Breast epithelium (tissue), 4 donors: ENCODE data around the gene BCORL1. TPM values are rescaled to one million over a fixed set of nuclear protein-coding genes. Genes with fewer than 3 reads are reported as not detected.

Experiments
- DNase-seq, 2 donors: peaks; one replicate each; pipeline ENCODE4 v3.0.0-alpha.2; 2019; ENCODE audit warnings: low spot score in 2 of 2
- H3K27ac ChIP-seq, 2 donors: fragments of 200-600 bp; sonication (generic) in 1 of 2; one replicate each; pipeline ENCODE4 v1.5.1; 2016 to 2019; ENCODE audit warnings: mild to moderate bottlenecking in 1 of 2
- H3K27me3 ChIP-seq, 2 donors: fragments of 200-600 bp; sonication (generic) in 1 of 2; one replicate each; pipeline versions ENCODE4 v1.5.1 to v1.6.0; 2017 to 2019; ENCODE audit warnings: control low read depth in 1 of 2, mild to moderate bottlenecking in 1 of 2
- H3K36me3 ChIP-seq: fragments of 200-600 bp; one replicate; pipeline ENCODE4 v1.5.1; 2019
- H3K4me1 ChIP-seq, 2 donors: fragments of 200-600 bp; sonication (generic); one replicate each; pipeline ENCODE4 v1.5.1; 2016 to 2019; ENCODE audit warnings: control low read depth in 1 of 2
- H3K4me3 ChIP-seq, 3 donors: fragments of 200-600 bp; sonication (generic); 1 replicate in 2 of 3; 2 replicates in 1 of 3; pipeline ENCODE4 v1.5.1; 2016 to 2019; ENCODE audit warnings: mild to moderate bottlenecking in 3 of 3, moderate library complexity in 2 of 3
- H3K9me3 ChIP-seq, 2 donors: fragments of 200-600 bp; sonication (generic) in 1 of 2; one replicate each; pipeline ENCODE4 v1.5.1; 2016 to 2019; ENCODE audit warnings: control low read depth in 1 of 2
- CTCF ChIP-seq, 3 donors: fragments of 450-650 bp; IDR thresholded peaks; one replicate each; pipeline ENCODE4 v1.5.1; 2016 to 2017; ENCODE audit warnings: antibody characterized with exemption in 3 of 3, mild to moderate bottlenecking in 3 of 3, moderate library complexity in 3 of 3
- POLR2A ChIP-seq: fragments of 450-650 bp; IDR thresholded peaks from one replicate; pipeline ENCODE4 v1.6.1; 2016; ENCODE audit warnings: antibody characterized with exemption, mild to moderate bottlenecking, moderate library complexity
- POLR2AphosphoS5 ChIP-seq, 3 donors: sonication (generic); formaldehyde crosslinking; IDR thresholded peaks; one replicate each; pipeline ENCODE4 v1.6.1; 2017; ENCODE audit warnings: antibody characterized with exemption in 3 of 3
- intact Hi-C: fragments of 100-400 bp; cut with DNase I; formaldehyde crosslinking; loops from one replicate; pipeline ENCODE4 v1.15.1; 2023; ENCODE audit warnings: low total_unique reads
- total RNA-seq, 3 donors: library from RNA; depleted of rRNA; stranded (reverse); fragments of >200 nt; gene quantifications; one replicate each; pipeline ENCODE4 v1.1.0, GENCODE V29; 2016

The BCORL1 gene
- total RNA-seq, result 1 to 10 TPM; 4.5 to 5.0 (median 4.9) TPM

DNA sequence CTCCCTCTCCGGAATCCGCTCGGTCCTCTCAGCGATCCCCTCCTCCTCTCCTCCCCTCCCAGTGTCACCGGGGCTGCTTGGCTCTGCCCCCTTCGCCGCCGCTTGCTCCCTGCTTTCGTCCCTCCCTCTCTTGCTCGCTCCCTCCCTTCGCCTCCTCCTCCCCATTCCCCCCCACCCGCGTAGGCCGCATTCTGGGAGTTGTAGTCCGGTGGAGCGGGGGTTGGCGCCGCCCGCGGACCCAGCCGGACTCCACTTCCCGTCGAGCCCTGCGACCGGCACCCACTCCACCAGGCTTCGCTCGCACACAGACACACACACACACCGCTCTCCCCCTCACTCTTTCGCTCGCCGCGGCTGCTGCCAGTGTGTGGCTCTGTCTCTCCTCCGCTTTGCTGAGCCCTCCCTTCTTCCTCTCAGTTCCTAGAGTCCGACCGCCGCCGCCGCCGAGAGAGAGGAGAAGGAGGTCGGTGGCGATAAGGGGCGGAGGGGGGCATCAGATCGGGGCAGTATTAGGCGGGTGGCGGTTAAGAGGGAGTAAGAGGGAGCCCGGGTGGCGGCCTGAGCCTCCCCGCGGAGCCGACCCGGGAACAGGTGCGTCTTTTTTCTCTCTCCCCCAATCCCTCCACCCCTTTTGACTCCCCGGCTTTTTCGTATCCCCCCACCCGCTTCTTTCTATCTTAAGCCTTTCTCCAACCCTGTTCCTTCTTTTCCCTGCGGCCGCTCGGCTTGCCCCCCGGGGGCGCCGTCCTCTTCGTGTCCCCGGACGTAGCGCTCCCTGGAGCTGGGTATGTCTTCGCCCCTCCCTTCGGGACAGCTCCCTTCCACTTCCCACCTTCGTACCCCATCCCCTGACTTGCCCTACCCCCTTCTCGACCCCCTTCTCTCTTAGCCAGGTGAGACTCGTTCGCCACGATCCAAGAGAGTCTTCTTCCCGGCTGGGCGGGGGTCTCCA, at the start of gene BCORL1:
BCORL1 (plus strand) TSS at position 336 of the 952 bp plus-strand sequence. CDS start 22,597 bp downstream, outside the sequence.
- Histone ChIP-seq H3K4me3 (no peak within 1 kb of the TSS), H3K36me3 (no peaks in the 10 kb centered on the region), H3K27ac (peak within 1 kb of the TSS; percentile 50 to 87), H3K9me3 (no peaks in the 10 kb centered on the region), H3K4me1 (no peaks in the 10 kb centered on the region), H3K27me3 (peaks cover 0 to 14% of the 10 kb centered on the region in 2 donors)
- TF ChIP-seq POLR2AphosphoS5 (IDR thresholded peaks at IDR 0.05) (peak; percentile 29 to 73 (median 66)), CTCF (IDR thresholded peaks at IDR 0.05) (no peak), POLR2A (peak; percentile 30)
- peak; percentile 86 to 91 for DNase-seq
- intact Hi-C loops, result loop anchor here (10.0 kb wide), 2 partner anchors 48 to 62 kb away; no protein-coding TSS in a partner anchor

DNA sequence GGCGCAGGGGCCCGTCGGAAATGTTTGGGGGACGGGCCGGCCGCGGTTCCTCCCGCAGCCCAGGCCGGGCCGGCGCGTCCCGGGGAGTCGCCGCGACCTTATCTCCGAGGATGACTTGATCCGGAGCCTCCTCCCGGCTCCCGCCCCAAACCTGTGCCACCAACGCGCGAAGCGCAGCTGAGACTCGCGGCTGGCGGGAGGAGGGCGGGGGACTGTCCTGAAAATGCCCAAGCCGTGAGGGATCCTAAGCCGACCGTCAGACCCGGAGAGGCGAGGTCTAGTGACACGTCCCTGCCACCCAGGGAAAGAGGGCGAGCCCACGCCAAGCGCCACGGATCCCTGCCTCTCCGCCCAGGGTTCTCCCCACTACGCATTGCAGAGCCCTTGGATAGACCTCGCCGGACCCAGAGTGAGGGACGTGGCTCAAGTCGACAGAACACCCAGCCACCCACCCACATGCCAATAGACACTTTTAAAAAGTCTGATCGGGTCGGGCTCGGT, 49.6 kb upstream of the BCORL1 start:
- DNase-seq, result no peak
- Histone ChIP-seq H3K9me3 (no peaks in the 10 kb centered on the region), H3K27me3 (peaks cover 0 to 27% of the 10 kb centered on the region in 2 donors), H3K36me3 (no peaks in the 10 kb centered on the region), H3K4me3 (peak overlapping the region; percentile 51 to 74 (median 60)), H3K4me1 (no peaks in the 10 kb centered on the region), H3K27ac (peak overlapping the region; percentile 68 to 80)
- intact Hi-C loops, result loop anchor here (10.0 kb wide), 1 partner anchor 52 kb away; the partner anchor contains the start of gene BCORL1
- TF ChIP-seq POLR2A, result no peak
- no peak for TF ChIP-seq POLR2AphosphoS5 (IDR thresholded peaks at IDR 0.05)
- TF ChIP-seq CTCF (IDR thresholded peaks at IDR 0.05), result no peak

DNA sequence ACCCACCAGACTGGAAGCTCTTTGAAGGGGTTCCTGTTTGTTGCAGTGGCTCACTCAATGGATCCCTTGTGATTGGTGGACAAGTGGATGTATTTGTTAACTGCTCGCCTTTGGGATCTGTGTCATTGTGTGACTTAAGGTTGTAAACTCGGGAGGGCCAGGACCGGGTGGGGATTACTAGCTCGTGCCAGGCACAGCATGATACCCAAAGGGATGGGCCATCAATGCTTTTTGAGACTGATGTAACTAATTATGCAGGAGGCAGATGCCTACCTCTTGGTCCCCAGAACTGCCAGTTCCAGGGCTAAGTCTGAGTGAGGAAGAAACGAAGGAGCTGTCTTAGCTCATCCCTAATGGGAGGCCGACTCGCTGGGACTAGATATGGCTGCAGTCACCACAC, 48.7 kb upstream of the BCORL1 start:
- Histone ChIP-seq H3K4me1 (no peaks in the 10 kb centered on the region), H3K27ac (no peak overlapping the region), H3K36me3 (no peaks in the 10 kb centered on the region), H3K4me3 (no peak overlapping the region), H3K9me3 (no peaks in the 10 kb centered on the region), H3K27me3 (peaks cover 0 to 26% of the 10 kb centered on the region in 2 donors)
- DNase-seq, result no peak
- intact Hi-C loops, result loop anchor here (10.0 kb wide), 1 partner anchor 51 kb away; the partner anchor contains the start of gene BCORL1
- TF ChIP-seq POLR2A (no peak), CTCF (IDR thresholded peaks at IDR 0.05) (no peak), POLR2AphosphoS5 (IDR thresholded peaks at IDR 0.05) (no peak)

GRCh38 chrX:129934461-129934860, 48.0 kb upstream of the BCORL1 start:
- intact Hi-C loops, result loop anchor here (10.0 kb wide), 1 partner anchor 50 kb away; the partner anchor contains the start of gene BCORL1
- H3K27me3 ChIP-seq, result peaks cover 0 to 26% of the 10 kb centered on the region in 2 donors
- DNase-seq, result no peak
- H3K4me1 ChIP-seq, result no peaks in the 10 kb centered on the region
- H3K9me3 ChIP-seq, result no peaks in the 10 kb centered on the region
- no peak overlapping the region for H3K4me3 ChIP-seq
- H3K36me3 ChIP-seq, result no peaks in the 10 kb centered on the region
- peak overlapping the region in 1 of 2 donors; percentile 32 for H3K27ac ChIP-seq
- TF ChIP-seq POLR2AphosphoS5 (IDR thresholded peaks at IDR 0.05) (no peak), CTCF (IDR thresholded peaks at IDR 0.05) (no peak), POLR2A (no peak)
